ENCODE results near the gene AATF. TPM values are rescaled to one million over a fixed set of nuclear protein-coding genes. Genes with fewer than 3 reads are reported as not detected.

AATF gene
- total and polyA plus RNA-seq, 2 of the 8 experiments (the other 6 are each of a cell fraction or from before 2014, with no cell fraction given), result 20.1 to 62.8 TPM

- no peak for TF ChIP-seq CHD7 (IDR thresholded peaks at IDR 0.05; ENCODE audit: insufficient replicate concordance, low read length)
- no peak for TF ChIP-seq MAFK (IDR thresholded peaks at IDR 0.05; ENCODE audit: low read depth, low read length)
- TF ChIP-seq RBBP5 (IDR thresholded peaks at IDR 0.05; ENCODE audit: borderline replicate concordance, low read depth, low read length), result no peak
- no peak for TF ChIP-seq CBX8 (IDR thresholded peaks at IDR 0.05; ENCODE audit: borderline replicate concordance, low read depth, low read length)
- TF ChIP-seq SRF (IDR thresholded peaks at IDR 0.05; ENCODE audit: low read depth, low read length), result no peak
- TF ChIP-seq POU5F1 (IDR thresholded peaks at IDR 0.05; ENCODE audit: low read depth, low read length), result no peak
- TF ChIP-seq JUN (IDR thresholded peaks at IDR 0.05; ENCODE audit: low read depth, low read length), result no peak
- no peak for TF ChIP-seq RAD21 (IDR thresholded peaks at IDR 0.05 in 1 of 2, conservative IDR thresholded peaks at IDR 0.05 in 1 of 2; ENCODE audit: low read depth in 2 of 2, low read length in 2 of 2)
- TF ChIP-seq BACH1 (IDR thresholded peaks at IDR 0.05; ENCODE audit: low read length), result no peak
- no peak for TF ChIP-seq RXRA (IDR thresholded peaks at IDR 0.05; ENCODE audit: insufficient read depth, low read depth, low read length)
- TF ChIP-seq SIN3A (conservative IDR thresholded peaks at IDR 0.05 in 1 of 2, IDR thresholded peaks at IDR 0.05 in 1 of 2; ENCODE audit: low read depth in 1 of 2, low read length in 2 of 2), result no peak
These were observed 90.5 kb downstream of the AATF start (continued) for GRCh38 chr17:37039269-37039668.

Data from H1 (cell line).